Natural killer cell treated with Interleukin-12 subunit alpha and Interleukin-12 subunit beta and Interleukin-15 and Interleukin-18, amount 100 ng/mL, for 72 hours (primary cell): Measurements from ENCODE around the gene PPM1H. TPM values are rescaled to one million over a fixed set of nuclear protein-coding genes. Genes with fewer than 3 reads are reported as not detected.
"Not testable (repeated sequence)": the region's sequence is repeated elsewhere in the genome, so short reads cannot be mapped to it uniquely, and the experiment has no call there.

Experiments
- ATAC-seq, 2 donors: fragments of 150-1000 bp; cut with Tn5 transposase in 1 of 2; sonication (Bioruptor Pico), chemical (Tn5 transposase) in 1 of 2; 2 replicates each; pipeline ENCODE4 v1.10.0; 2021
- DNase-seq: peaks from one replicate; pipeline ENCODE4 v3.0.0; 2022; ENCODE audit warnings: low spot score
- H3K27ac Mint-ChIP-seq, 2 donors: 1 replicate in 1 of 2; 2 replicates in 1 of 2; pipeline ENCODE4 v1.8.0; 2022; ENCODE audit warnings: mixed read lengths in 2 of 2, mild to moderate bottlenecking in 1 of 2, moderate library complexity in 1 of 2
- H3K27me3 Mint-ChIP-seq, 2 donors: 1 replicate in 1 of 2; 2 replicates in 1 of 2; pipeline ENCODE4 v1.8.0; 2022; ENCODE audit warnings: mixed read lengths in 2 of 2
- H3K36me3 Mint-ChIP-seq: one replicate; pipeline ENCODE4 v1.8.0; 2022; ENCODE audit warnings: mixed read lengths
- H3K4me1 Mint-ChIP-seq, 2 donors: 1 replicate in 1 of 2; 2 replicates in 1 of 2; pipeline ENCODE4 v1.8.0; 2022; ENCODE audit warnings: low read depth in 2 of 2, mixed read lengths in 2 of 2, mild to moderate bottlenecking in 1 of 2
- H3K4me3 Mint-ChIP-seq: one replicate; pipeline ENCODE4 v1.8.0; 2022; ENCODE audit warnings: mixed read lengths
- H3K9me3 Mint-ChIP-seq: 2 replicates; pipeline ENCODE4 v1.8.0; 2022; ENCODE audit warnings: mixed read lengths
- total RNA-seq, 2 donors: library from RNA; stranded (reverse); gene quantifications; one replicate each; pipeline ENCODE4 v1.2.3, GENCODE V29; 2022

Gene PPM1H
- total RNA-seq, 2 donors from 2014 or later = 0.38 TPM; not detected in 1

- no peak overlapping the region for H3K4me3 Mint-ChIP-seq
- DNase-seq (no peak), ATAC-seq (peak in 1 of 2 donors; percentile 47)
- peaks cover 7 to 14% of the 10 kb centered on the region in 2 donors for H3K27me3 Mint-ChIP-seq
- no peaks in the 10 kb centered on the region for H3K9me3 Mint-ChIP-seq
- H3K36me3 Mint-ChIP-seq = no peaks in the 10 kb centered on the region
- peaks cover 6 to 9% of the 10 kb centered on the region in 2 donors for H3K4me1 Mint-ChIP-seq
- H3K27ac Mint-ChIP-seq = peak overlapping the region in 1 of 2 donors; percentile 48
Observed at GRCh38 chr12:62732861-62733427, 202.0 kb downstream of the PPM1H start.

GRCh38 chr12:62731055-62731820 is 203.7 kb downstream of the PPM1H start:
- no peak for ATAC-seq

DNA sequence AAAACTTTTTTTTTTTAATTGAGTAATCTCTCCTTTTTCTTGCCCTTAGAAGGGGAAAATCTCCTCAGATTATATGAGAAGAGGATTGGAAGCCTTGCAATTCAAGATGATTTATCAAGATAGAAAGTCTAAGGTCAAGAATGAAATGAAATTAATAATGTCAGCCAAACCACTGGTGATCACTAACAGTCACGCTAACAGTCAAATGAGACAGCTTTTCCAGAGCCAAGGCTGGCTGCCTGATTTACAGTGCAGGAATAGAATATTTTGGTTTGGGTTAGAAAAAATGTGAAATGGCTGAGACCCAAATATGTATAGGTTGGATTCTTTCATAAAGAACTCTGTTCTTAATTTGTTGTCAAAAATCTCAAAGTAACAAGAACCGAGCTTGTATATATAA is 204.3 kb downstream of the PPM1H start:
- DNase-seq (no peak), ATAC-seq (no peak)
- peaks cover 7 to 20% of the 10 kb centered on the region in 2 donors for H3K27me3 Mint-ChIP-seq
- no peak overlapping the region for H3K4me3 Mint-ChIP-seq
- no peak overlapping the region for H3K27ac Mint-ChIP-seq
- peaks cover 6 to 9% of the 10 kb centered on the region in 2 donors for H3K4me1 Mint-ChIP-seq
- H3K36me3 Mint-ChIP-seq = no peaks in the 10 kb centered on the region
- no peaks in the 10 kb centered on the region for H3K9me3 Mint-ChIP-seq

More at GRCh38 chr12:62731055-62731820, 203.7 kb downstream of the PPM1H start:
- Mint-ChIP-seq H3K36me3 (no peaks in the 10 kb centered on the region), H3K27me3 (peaks cover 7 to 14% of the 10 kb centered on the region in 2 donors), H3K27ac (no peak overlapping the region), H3K4me3 (no peak overlapping the region), H3K9me3 (no peaks in the 10 kb centered on the region), H3K4me1 (peaks cover 6 to 9% of the 10 kb centered on the region in 2 donors)
- DNase-seq = no peak

DNA sequence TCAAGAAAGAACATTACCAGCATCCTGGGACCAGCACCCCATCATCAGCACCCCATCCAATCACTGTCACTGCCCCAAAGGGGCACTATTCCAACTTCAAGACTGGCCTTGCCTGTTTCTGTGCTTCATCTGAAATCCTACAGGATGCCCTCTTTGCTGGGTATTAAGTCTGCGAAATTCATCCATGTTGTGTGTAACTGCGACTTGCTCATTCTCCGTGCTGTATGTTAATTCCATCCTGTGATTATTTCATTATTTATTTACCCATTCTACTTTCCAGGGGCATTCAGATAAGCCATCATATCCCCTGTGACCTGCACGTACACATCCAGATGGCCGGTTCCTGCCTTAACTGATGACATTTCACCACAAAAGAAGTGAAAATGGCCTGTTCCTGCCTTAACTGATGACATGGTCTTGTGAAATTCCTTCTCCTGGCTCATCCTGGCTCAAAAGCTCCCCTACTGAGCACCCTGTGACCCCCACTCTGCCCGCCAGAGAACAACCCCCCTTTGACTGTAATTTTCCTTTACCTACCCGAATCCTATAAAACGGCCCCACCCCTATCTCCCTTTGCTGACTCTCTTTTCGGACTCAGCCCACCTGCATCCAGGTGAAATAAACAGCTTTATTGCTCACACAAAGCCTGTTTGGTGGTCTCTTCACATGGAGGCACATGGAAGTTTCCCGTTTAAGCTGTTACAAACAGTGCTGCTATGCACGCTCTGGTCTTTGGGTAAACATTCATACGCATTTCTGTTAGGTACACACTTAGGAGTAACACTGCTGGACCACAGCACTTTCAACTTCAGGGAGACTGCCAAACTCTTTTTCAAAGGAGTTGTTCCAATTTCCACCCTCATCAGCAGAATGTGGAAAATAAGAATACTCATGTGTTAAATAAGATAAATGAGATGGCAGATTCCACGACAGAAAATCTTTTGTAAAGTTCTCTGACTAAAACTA is 205.1 kb downstream of the PPM1H start:
- H3K4me3 Mint-ChIP-seq, H3K4me1 Mint-ChIP-seq, H3K9me3 Mint-ChIP-seq, DNase-seq, ATAC-seq, H3K36me3 Mint-ChIP-seq, H3K27ac Mint-ChIP-seq: not testable (repeated sequence)
- peaks cover 7 to 25% of the 10 kb centered on the region in 2 donors for H3K27me3 Mint-ChIP-seq

GRCh38 chr12:62728741-62729140 is 206.2 kb downstream of the PPM1H start:
- DNase-seq (no peak), ATAC-seq (peak in 1 of 2 donors; percentile 40)
- no peak overlapping the region for H3K27ac Mint-ChIP-seq
- H3K9me3 Mint-ChIP-seq = no peaks in the 10 kb centered on the region
- H3K27me3 Mint-ChIP-seq = peaks cover 7 to 25% of the 10 kb centered on the region in 2 donors
- no peaks in the 10 kb centered on the region for H3K4me1 Mint-ChIP-seq
- H3K4me3 Mint-ChIP-seq = no peak overlapping the region
- H3K36me3 Mint-ChIP-seq = no peaks in the 10 kb centered on the region

GRCh38 chr12:62726471-62726980 is 208.4 kb downstream of the PPM1H start:
- DNase-seq (no peak), ATAC-seq (no peak)
- H3K27ac Mint-ChIP-seq = no peak overlapping the region
- H3K36me3 Mint-ChIP-seq = no peaks in the 10 kb centered on the region
- no peak overlapping the region for H3K4me3 Mint-ChIP-seq
- H3K9me3 Mint-ChIP-seq = no peaks in the 10 kb centered on the region
- H3K27me3 Mint-ChIP-seq = peaks cover 7 to 25% of the 10 kb centered on the region in 2 donors
- no peaks in the 10 kb centered on the region for H3K4me1 Mint-ChIP-seq

- ATAC-seq = no peak
- Mint-ChIP-seq H3K4me1 (no peaks in the 10 kb centered on the region), H3K9me3 (no peaks in the 10 kb centered on the region)
Observed at GRCh38 chr12:62725781-62726180, 209.2 kb downstream of the PPM1H start.

GRCh38 chr12:62724947-62725451 is 210.0 kb downstream of the PPM1H start:
- DNase-seq (no peak), ATAC-seq (no peak)
- peaks cover 4 to 22% of the 10 kb centered on the region in 2 donors for H3K27me3 Mint-ChIP-seq
- H3K9me3 Mint-ChIP-seq = no peaks in the 10 kb centered on the region
- H3K4me1 Mint-ChIP-seq = no peaks in the 10 kb centered on the region
- H3K27ac Mint-ChIP-seq = no peak overlapping the region
- H3K36me3 Mint-ChIP-seq = no peaks in the 10 kb centered on the region
- H3K4me3 Mint-ChIP-seq = no peak overlapping the region

More at GRCh38 chr12:62725781-62726180, 209.2 kb downstream of the PPM1H start:
- Mint-ChIP-seq H3K36me3 (no peaks in the 10 kb centered on the region), H3K27ac (no peak overlapping the region), H3K27me3 (peaks cover 7 to 25% of the 10 kb centered on the region in 2 donors), H3K4me3 (no peak overlapping the region)
- no peak for DNase-seq

DNA sequence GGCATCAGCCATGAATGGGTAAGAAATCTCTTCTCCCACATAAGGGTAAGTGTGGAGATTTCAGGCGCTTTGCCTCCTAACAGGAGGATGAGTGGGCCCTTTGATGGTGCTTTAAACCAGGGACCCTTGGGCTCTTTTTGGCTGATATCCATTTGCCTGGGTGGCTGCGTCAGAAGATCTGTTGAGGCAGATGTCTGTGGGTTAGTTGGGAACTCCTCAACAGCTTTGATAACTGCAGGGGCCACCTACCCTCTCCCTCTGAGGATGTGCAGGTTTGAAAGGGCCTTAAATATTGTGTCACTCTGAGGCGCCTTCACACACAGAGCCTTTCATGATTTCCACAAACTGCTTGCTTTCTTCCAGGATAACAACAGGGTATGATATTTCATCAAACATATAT is 210.7 kb downstream of the PPM1H start:
- H3K4me3 Mint-ChIP-seq = no peak overlapping the region
- H3K36me3 Mint-ChIP-seq = no peaks in the 10 kb centered on the region
- H3K9me3 Mint-ChIP-seq = no peaks in the 10 kb centered on the region
- no peaks in the 10 kb centered on the region for H3K4me1 Mint-ChIP-seq
- no peak for ATAC-seq
- no peak for DNase-seq
- H3K27me3 Mint-ChIP-seq = peaks cover 0 to 18% of the 10 kb centered on the region in 2 donors
- H3K27ac Mint-ChIP-seq = peak overlapping the region in 1 of 2 donors; percentile 25

DNA sequence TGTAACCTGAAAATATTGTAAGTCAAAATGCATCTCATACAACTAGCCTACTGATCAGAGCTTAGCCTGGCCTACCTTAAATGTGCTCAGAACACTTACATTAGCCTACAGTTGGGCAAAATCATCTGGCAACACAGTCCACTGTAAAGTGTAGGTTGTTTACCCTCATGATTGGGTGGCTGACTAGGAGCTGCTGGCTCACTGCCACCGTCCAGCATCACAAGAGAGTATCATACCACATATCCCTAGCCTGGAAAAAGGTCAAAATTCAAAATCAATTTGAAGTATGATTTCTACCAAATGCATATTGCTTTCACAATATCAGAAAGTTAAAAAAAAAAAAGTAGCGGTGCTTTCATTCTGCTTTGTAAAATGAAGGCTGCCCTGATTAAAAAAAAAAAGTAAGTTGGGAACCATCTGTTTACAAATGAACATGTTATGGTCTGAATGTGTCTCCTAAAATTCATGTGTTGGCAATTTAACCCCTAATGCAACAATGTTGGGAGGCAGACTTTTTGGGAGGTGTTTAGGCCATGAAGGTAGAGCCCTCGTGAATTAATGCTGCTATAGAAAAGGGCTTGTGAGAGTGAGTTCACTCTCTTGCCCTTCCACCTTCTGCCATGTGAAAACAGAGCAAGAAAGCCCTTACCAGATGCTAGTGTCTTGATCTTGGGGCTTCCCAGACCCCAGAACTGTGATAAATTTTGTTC is 211.8 kb downstream of the PPM1H start:
- Mint-ChIP-seq H3K27ac (no peak overlapping the region), H3K9me3 (no peaks in the 10 kb centered on the region), H3K27me3 (peaks cover 0 to 11% of the 10 kb centered on the region in 2 donors), H3K4me3 (no peak overlapping the region), H3K4me1 (no peaks in the 10 kb centered on the region), H3K36me3 (no peaks in the 10 kb centered on the region)
- ATAC-seq (no peak), DNase-seq (no peak)

- no peaks in the 10 kb centered on the region for H3K9me3 Mint-ChIP-seq
- DNase-seq (no peak), ATAC-seq (no peak)
- no peaks in the 10 kb centered on the region for H3K4me1 Mint-ChIP-seq
- H3K27ac Mint-ChIP-seq = no peak overlapping the region
- H3K36me3 Mint-ChIP-seq = no peaks in the 10 kb centered on the region
- H3K4me3 Mint-ChIP-seq = no peak overlapping the region
- H3K27me3 Mint-ChIP-seq = peaks cover 0 to 7% of the 10 kb centered on the region in 2 donors
Observed at GRCh38 chr12:62720661-62721330, 214.2 kb downstream of the PPM1H start.

DNA sequence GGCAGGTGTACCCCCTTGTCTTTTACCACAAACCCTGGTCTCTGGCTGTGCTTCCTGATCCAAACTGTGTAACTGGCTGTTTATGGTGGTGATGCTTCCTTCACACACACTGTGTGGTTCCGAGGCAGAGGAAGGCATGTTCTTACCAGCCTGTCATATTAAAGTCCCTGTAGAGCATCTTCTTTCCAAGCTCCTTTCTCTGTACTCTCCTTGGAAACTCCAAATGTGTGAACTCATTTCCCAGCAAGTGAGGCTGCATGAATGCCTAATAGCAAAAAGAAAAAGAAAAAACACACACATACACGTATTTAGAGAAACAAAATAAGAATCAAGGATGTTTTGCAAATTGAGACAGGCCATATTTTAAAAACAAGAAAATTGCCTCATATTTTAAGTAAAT is 214.9 kb downstream of the PPM1H start:
- Mint-ChIP-seq H3K36me3 (no peaks in the 10 kb centered on the region), H3K27ac (no peak overlapping the region), H3K27me3 (no peaks in the 10 kb centered on the region), H3K9me3 (no peaks in the 10 kb centered on the region), H3K4me1 (no peaks in the 10 kb centered on the region), H3K4me3 (no peak overlapping the region)
- ATAC-seq (no peak), DNase-seq (no peak)
